NCI-H2081 treated with DMSO at 0.1 percent for 48 hours (cell line): ENCODE data around the gene CELSR2.

Experiments
- DNase-seq: peaks from one replicate; lab custom pipeline; 2025; lab: John Stamatoyannopoulos, UW

CELSR2 gene

GRCh38 chr1:109265016-109265415 is 15.7 kb downstream of the CELSR2 start:
- no peak for DNase-seq

GRCh38 chr1:109265741-109266330 is 16.5 kb downstream of the CELSR2 start:
- no peak for DNase-seq

- DNase-seq, result no peak
These were observed 17.6 kb downstream of the CELSR2 start for GRCh38 chr1:109266965-109267364.

GRCh38 chr1:109267743-109268300 is 18.5 kb downstream of the CELSR2 start:
- DNase-seq, result no peak

DNA sequence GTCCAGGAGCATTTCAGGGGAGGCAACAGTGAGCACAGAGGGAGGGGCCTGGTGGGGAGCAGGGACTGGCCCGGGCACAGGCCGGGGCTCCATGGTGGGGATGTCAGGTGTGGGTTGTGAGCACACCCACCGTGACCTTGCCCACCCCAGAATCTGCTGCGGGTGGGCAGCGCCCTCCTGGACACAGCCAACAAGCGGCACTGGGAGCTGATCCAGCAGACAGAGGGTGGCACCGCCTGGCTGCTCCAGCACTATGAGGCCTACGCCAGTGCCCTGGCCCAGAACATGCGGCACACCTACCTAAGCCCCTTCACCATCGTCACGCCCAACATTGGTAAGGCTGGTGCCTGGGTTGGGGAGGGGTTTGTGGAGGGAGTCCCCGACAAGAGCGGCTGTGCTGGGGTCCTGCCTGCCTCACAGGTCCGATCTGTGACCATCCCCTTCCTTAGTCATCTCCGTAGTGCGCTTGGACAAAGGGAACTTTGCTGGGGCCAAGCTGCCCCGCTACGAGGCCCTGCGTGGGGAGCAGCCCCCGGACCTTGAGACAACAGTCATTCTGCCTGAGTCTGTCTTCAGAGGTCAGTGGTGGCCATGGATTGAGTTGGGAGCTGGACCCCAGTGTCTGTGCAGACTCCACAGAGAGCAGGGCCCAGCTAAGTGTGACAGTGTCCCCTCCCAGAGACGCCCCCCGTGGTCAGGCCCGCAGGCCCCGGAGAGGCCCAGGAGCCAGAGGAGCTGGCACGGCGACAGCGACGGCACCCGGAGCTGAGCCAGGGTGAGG is 19.3 kb downstream of the CELSR2 start:
- DNase-seq, result no peak

DNA sequence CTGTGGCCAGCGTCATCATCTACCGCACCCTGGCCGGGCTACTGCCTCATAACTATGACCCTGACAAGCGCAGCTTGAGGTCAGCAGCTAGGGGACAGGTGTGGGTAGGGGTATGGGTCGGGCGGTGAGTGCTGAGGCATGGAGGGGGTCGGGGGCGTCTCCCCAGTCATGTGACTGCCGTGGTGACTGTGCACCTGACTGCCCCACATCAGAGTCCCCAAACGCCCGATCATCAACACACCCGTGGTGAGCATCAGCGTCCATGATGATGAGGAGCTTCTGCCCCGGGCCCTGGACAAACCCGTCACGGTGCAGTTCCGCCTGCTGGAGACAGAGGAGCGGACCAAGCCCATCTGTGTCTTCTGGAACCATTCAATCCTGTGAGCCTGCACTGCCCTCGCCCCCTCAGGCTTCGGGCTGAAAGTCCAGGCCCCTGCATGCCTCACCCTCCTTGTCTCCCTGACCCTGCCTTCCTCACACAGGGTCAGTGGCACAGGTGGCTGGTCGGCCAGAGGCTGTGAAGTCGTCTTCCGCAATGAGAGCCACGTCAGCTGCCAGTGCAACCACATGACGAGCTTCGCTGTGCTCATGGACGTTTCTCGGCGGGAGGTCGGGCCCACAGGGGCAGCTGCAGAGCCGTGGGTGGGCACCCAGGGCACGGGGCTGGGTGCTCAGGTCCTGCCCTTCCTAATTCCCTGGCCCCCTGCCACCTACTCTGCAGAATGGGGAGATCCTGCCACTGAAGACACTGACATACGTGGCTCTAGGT is 20.1 kb downstream of the CELSR2 start:
- DNase-seq, result no peak

DNA sequence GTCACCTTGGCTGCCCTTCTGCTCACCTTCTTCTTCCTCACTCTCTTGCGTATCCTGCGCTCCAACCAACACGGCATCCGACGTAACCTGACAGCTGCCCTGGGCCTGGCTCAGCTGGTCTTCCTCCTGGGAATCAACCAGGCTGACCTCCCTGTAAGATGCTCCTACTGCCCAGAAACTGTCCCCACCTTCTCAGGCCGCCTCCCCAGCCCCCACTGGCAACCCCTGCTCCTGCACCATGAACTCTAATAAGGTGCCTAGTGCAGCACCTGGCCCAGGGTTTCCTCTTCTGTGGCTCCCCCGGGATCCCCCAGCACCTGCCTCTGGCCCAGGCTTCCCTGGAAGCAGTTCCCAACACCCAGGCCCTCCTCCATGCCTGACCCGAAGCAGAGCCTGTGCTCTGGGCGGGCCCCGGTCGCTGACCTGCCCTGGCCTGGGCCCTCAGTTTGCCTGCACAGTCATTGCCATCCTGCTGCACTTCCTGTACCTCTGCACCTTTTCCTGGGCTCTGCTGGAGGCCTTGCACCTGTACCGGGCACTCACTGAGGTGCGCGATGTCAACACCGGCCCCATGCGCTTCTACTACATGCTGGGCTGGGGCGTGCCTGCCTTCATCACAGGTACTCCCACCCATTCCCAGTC is 20.8 kb downstream of the CELSR2 start:
- DNase-seq, result no peak

DNA sequence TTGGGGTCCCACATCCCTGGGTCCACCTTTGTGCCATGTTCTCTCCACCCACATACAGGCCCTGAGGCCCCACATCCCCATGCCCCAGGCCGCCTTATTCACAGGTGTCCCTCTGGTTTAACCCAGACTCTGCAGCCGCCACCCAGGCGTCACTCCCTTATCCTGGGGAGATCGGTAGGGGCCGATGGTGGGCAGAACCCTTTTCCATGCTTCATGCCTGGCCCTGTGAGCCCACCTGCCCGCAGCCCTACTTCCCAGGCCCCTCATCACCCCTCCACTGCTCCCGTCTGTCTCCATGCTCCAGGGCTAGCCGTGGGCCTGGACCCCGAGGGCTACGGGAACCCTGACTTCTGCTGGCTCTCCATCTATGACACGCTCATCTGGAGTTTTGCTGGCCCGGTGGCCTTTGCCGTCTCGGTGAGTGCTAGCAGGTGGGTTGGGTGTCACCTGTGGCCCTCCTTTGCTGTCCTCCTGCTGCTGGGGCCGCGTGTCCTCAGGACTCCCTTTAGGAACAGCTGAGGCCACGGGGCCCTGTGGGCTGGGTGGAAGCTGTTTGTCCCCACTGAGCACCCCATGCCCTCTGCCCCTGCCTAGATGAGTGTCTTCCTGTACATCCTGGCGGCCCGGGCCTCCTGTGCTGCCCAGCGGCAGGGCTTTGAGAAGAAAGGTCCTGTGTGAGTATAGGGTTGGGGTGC is 21.4 kb downstream of the CELSR2 start:
- DNase-seq, result no peak

DNA sequence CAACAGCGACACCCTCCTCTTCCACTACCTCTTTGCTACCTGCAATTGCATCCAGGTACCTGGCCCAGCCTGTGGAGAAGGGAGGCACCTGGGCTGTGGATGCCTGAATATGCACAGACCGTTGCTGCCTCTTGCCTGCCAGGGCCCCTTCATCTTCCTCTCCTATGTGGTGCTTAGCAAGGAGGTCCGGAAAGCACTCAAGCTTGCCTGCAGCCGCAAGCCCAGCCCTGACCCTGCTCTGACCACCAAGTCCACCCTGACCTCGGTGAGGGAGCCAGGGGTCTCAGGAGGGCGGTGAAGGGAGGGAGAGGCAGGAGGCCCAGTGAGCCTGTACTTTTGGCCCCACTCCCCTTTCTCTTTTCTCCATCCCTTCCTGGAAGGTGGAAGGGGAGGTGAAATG is 22.1 kb downstream of the CELSR2 start:
- no peak for DNase-seq

GRCh38 chr1:109272021-109272799 is 22.9 kb downstream of the CELSR2 start:
- no peak for DNase-seq

- no peak for DNase-seq
These were observed 23.6 kb downstream of the CELSR2 start for GRCh38 chr1:109272831-109273547.

DNA sequence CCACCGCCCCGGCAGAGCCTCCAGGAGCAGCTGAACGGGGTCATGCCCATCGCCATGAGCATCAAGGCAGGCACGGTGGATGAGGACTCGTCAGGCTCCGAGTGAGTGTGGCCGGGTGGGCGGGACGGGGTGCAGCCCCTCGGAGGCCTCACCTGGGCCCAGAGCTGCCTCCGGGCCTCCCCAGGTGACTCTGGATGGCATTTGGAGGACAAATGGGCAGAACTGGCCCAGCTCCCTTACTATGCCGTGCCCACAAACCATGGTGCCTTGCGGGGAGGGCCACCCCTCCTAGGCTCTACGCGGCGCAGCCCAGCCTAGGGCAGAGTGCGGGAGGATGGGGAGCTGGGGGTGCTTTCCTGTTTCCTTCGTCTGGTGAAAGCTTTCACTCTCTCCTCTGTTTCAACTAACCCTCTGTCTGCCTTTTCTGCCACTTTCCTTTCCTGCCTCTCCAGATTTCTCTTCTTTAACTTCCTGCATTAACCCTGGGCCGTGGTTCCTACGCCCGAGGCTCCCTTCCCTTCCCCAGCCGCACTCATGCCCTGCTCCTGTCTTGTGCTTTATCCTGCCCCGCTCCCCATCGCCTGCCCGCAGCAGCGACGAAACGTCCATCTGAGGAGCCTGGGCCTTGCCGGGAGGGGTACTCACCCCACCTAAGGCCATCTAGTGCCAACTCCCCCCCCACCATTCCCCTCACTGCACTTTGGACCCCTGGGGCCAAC is 24.4 kb downstream of the CELSR2 start:
- DNase-seq, result no peak

GRCh38 chr1:109274533-109275476 is 25.5 kb downstream of the CELSR2 start:
- DNase-seq, result no peak

- DNase-seq, result no peak
These were observed 26.5 kb downstream of the CELSR2 start for GRCh38 chr1:109275706-109276345.

GRCh38 chr1:109277434-109278204 is 28.3 kb downstream of the CELSR2 start:
- DNase-seq, result peak; percentile 5

GRCh38 chr1:109279615-109280278 is 30.4 kb downstream of the CELSR2 start:
- no peak for DNase-seq
